A673 (cell line): Measurements from ENCODE around the gene ZC3H8.

Experiments used
- CTCF ChIP-seq: fragments of 300-800, 200-600 bp; sonication (generic); conservative IDR thresholded peaks from 2 replicates; pipeline ENCODE4 v1.5.1; 2017; ENCODE audit warnings: low read depth, mild to moderate bottlenecking, antibody characterized with exemption, low read length, moderate library complexity, mixed read lengths
- EZH2 ChIP-seq: fragments of 200-600 bp; sonication (generic); IDR thresholded peaks from 2 replicates; pipeline ENCODE4 v1.6.1; 2017; ENCODE audit warnings: borderline replicate concordance, low read depth, mild to moderate bottlenecking, mixed read lengths, antibody characterized with exemption, low read length; ENCODE audit not compliant: poor library complexity, severe bottlenecking

GRCh38 chr2:112162341-112162740 is 92.5 kb downstream of the ZC3H8 start:
- TF ChIP-seq EZH2 (no peak), CTCF (no peak)
